ENCODE measurements around the gene TUBGCP4. TPM values are rescaled to one million over a fixed set of nuclear protein-coding genes. Genes with fewer than 3 reads are reported as not detected.
A peak's percentile ranks its signal among the peaks of the same experiment; 100 is the strongest.

The TUBGCP4 gene
- total RNA-seq, 1 experiment from 2014 or later, result 38.6 TPM

DNA sequence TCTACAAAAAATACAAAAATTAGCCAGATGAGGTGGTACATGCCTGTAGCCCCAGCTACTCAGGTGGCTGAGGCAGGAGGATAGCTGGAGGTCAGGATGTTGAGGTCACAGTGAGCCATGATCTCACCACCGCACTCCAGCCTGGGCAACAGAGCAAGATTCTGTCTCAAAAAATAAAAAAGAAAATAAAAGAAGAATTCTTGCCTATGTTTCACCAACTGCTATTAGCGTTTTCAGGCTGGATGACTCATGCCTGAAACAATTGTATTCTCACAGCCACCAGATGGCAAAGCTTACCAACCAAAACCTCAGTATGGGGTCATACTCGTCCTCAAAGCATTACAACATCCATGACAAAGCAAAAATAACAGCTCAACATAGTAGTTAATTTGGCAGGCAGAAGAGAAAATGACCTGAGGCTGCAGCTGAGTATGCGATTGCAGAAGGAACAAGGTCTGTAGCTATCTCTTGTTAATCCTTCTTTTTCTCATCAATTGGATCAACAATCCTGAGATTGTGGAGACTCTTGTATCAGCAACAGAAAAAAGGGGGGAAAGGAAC lies 69.9 kb downstream of the TUBGCP4 start (continued):
- TF ChIP-seq SRF (IDR thresholded peaks at IDR 0.05; ENCODE audit: low read depth) (no peak), JUND (IDR thresholded peaks at IDR 0.05) (peak; percentile 54), TCF7L2 (IDR thresholded peaks at IDR 0.05; ENCODE audit: borderline replicate concordance, extremely low read depth, insufficient read depth, insufficient read length) (no peak), CBX3 (IDR thresholded peaks at IDR 0.05; ENCODE audit: low read depth) (no peak), EZH2 (IDR thresholded peaks at IDR 0.05) (no peak), EGR1 (IDR thresholded peaks at IDR 0.05; ENCODE audit: low read depth) (no peak), YY1 (IDR thresholded peaks at IDR 0.05; ENCODE audit: extremely low read depth, insufficient replicate concordance, low read depth, low read length) (no peak), RAD21 (IDR thresholded peaks at IDR 0.05; ENCODE audit: low read depth) (peak; percentile 69), CEBPB (IDR thresholded peaks at IDR 0.05; ENCODE audit: low read depth) (peak; percentile 74), FOSL1 (IDR thresholded peaks at IDR 0.05; ENCODE audit: low read depth) (peak; percentile 54; the same call in 1 of the 2 replicates), ZFX (IDR thresholded peaks at IDR 0.05) (no peak), ZNF274 (IDR thresholded peaks at IDR 0.05; ENCODE audit: low read depth, low read length) (no peak), ELF1 (IDR thresholded peaks at IDR 0.05; ENCODE audit: borderline replicate concordance, low read depth) (no peak)
- TF ChIP-seq, protein P1, sequence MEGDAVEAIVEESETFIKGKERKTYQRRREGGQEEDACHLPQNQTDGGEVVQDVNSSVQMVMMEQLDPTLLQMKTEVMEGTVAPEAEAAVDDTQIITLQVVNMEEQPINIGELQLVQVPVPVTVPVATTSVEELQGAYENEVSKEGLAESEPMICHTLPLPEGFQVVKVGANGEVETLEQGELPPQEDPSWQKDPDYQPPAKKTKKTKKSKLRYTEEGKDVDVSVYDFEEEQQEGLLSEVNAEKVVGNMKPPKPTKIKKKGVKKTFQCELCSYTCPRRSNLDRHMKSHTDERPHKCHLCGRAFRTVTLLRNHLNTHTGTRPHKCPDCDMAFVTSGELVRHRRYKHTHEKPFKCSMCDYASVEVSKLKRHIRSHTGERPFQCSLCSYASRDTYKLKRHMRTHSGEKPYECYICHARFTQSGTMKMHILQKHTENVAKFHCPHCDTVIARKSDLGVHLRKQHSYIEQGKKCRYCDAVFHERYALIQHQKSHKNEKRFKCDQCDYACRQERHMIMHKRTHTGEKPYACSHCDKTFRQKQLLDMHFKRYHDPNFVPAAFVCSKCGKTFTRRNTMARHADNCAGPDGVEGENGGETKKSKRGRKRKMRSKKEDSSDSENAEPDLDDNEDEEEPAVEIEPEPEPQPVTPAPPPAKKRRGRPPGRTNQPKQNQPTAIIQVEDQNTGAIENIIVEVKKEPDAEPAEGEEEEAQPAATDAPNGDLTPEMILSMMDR (IDR thresholded peaks at IDR 0.05 in 2 of 3, conservative IDR thresholded peaks at IDR 0.05 in 1 of 3; ENCODE audit: borderline replicate concordance in 1 of 3, insufficient read depth in 1 of 3, low read depth in 2 of 3, low read length in 2 of 3), result peak in 2 of 3 experiments; percentile 39 to 49; a peak in 3 of 6 replicates

DNA sequence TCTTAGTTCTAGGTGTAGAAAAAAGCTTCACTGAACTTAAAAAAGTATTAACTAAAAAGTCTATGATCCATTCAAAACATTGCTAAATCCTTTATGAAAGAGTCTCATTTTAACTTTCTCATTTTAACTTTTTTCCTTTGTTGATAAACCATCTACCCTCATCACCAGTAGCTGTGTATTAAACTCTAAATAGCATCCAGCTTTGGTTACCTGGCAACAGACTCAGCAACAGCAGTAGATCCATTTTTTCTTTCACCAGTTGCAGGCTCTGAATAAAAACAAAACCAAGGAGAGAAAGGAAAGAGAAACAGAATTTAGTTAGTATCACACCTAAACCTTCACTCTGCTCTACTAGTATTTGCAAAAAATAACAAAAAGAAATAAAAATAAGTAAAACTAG lies 70.4 kb downstream of the TUBGCP4 start:
- intact Hi-C loops (cut with micrococcal nuclease), result loop anchor here (10.0 kb wide), 1 partner anchor 333 kb away; the partner anchor contains the start of gene ELL3
- H3K27me3 ChIP-seq (ENCODE audit: insufficient read depth, low read length), result no peaks in the 10 kb centered on the region
- no peak overlapping the region for H2AFZ ChIP-seq (ENCODE audit: low read depth, low read length, poor library complexity, severe bottlenecking)
- DNase-seq (ENCODE audit: low read depth, low spot score), result no peak
- no peaks in the 10 kb centered on the region for H3K9me2 ChIP-seq (ENCODE audit: insufficient read depth)
- ChIA-PET POLR2A (no interaction called here), RAD21 (ENCODE audit: low non-redundant PET in 1 of 2, low total read pairs in 2 of 2, uncharacterized antibody in 2 of 2, unreplicated experiment in 2 of 2) (interaction anchor here in 1 of 2 experiments (1.3 kb wide), 1 partner anchor 73 kb away, joined by 5 read pairs; no protein-coding TSS in a partner anchor), CTCF (interaction anchor here (1.0 to 1.6 kb wide), 3 partner anchors 69 to 73 kb away, joined by 4 to 6 read pairs (median 4); no protein-coding TSS in a partner anchor)
- H4K20me1 ChIP-seq (ENCODE audit: insufficient read depth), result no peaks in the 10 kb centered on the region
- H3K9me3 ChIP-seq (ENCODE audit: control insufficient read depth in 1 of 2, insufficient read depth in 1 of 2, low read depth in 1 of 2, low read length in 2 of 2), result no peaks in the 10 kb centered on the region
- peak overlapping the region; percentile 67; the same call in 1 of the 2 replicates for H3K27ac ChIP-seq (ENCODE audit: low read depth, low read length)
- no TSS peak for BruUV-seq (replicated peaks)
- no peaks in the 10 kb centered on the region for H3K79me2 ChIP-seq (ENCODE audit: insufficient read depth, low read length)
- ATAC-seq, result no peak
- peaks cover 0 to 11% of the 10 kb centered on the region in 2 experiments; a peak in 3 of 4 replicates for H3K36me3 ChIP-seq (ENCODE audit: control insufficient read depth in 1 of 2, insufficient read depth in 2 of 2, low read length in 2 of 2)
- peak overlapping the region; percentile 16; the same call in 1 of the 2 replicates for H3K9ac ChIP-seq (ENCODE audit: low read length)
- peaks cover 6 to 10% of the 10 kb centered on the region in 2 experiments; a peak in 3 of 4 replicates for H3K4me1 ChIP-seq (ENCODE audit: control insufficient read depth in 1 of 2, insufficient read depth in 2 of 2, low read length in 2 of 2)
- no peak overlapping the region for H3K4me3 ChIP-seq (replicated peaks in 1 of 2; ENCODE audit: low read depth in 1 of 2, low read length in 2 of 2)
- peak overlapping the region; percentile 26; the same call in 1 of the 2 replicates for H3K4me2 ChIP-seq (ENCODE audit: low read length)
- TF ChIP-seq EGR1 (IDR thresholded peaks at IDR 0.05; ENCODE audit: low read depth), result no peak
- TF ChIP-seq FOSL1 (IDR thresholded peaks at IDR 0.05; ENCODE audit: low read depth), result no peak
- TF ChIP-seq CBX3 (IDR thresholded peaks at IDR 0.05; ENCODE audit: low read depth), result no peak
- TF ChIP-seq, protein P2, sequence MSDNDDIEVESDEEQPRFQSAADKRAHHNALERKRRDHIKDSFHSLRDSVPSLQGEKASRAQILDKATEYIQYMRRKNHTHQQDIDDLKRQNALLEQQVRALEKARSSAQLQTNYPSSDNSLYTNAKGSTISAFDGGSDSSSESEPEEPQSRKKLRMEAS (IDR thresholded peaks at IDR 0.05), result no peak
- TF ChIP-seq, protein P1 (IDR thresholded peaks at IDR 0.05 in 2 of 3, conservative IDR thresholded peaks at IDR 0.05 in 1 of 3; ENCODE audit: borderline replicate concordance in 1 of 3, insufficient read depth in 1 of 3, low read depth in 2 of 3, low read length in 2 of 3), result no peak
- TF ChIP-seq SIN3A (IDR thresholded peaks at IDR 0.05; ENCODE audit: low read depth), result no peak
- no peak for TF ChIP-seq RAD21 (IDR thresholded peaks at IDR 0.05; ENCODE audit: low read depth)
- no peak for TF ChIP-seq ZNF274 (IDR thresholded peaks at IDR 0.05; ENCODE audit: low read depth, low read length)
- no peak for TF ChIP-seq SRF (IDR thresholded peaks at IDR 0.05; ENCODE audit: low read depth)
